ENCODE measurements around the gene NSA2. TPM values are rescaled to one million over a fixed set of nuclear protein-coding genes. Genes with fewer than 3 reads are reported as not detected.

Gene NSA2
- total and polyA plus RNA-seq, 2 of the 13 experiments (the other 11 are each of a cell fraction or from before 2014, with no cell fraction given) = 33.0 to 101 TPM

- in situ Hi-C loops (cut with HindIII; ENCODE audit: extremely low pct_ligation_motif_present, low pct_unique_long_range_greater_than_20kb) = no loop called here
- H4K20me1 ChIP-seq (ENCODE audit: insufficient read depth, low read length) = no peaks in the 10 kb centered on the region
- no peaks in the 10 kb centered on the region for H3K9me3 ChIP-seq (ENCODE audit: low read length)
- no peaks in the 10 kb centered on the region for H3K27me3 ChIP-seq (ENCODE audit: control insufficient read depth in 1 of 2, insufficient read depth in 2 of 2, low read length in 2 of 2)
- H3K9ac ChIP-seq (ENCODE audit: insufficient read depth, low read depth, low read length) = no peak overlapping the region
- DNase-seq (ENCODE audit: low spot score) = no peak
- CTCF ChIA-PET (ENCODE audit: low intra/inter-chr PET ratio, low total read pairs) = no interaction called here
- BruUV-seq (replicated peaks) = no TSS peak
- no peak overlapping the region for H3K27ac ChIP-seq (ENCODE audit: extremely low read length, insufficient read depth, low read length)
- POLR2A ChIA-PET = no interaction called here
- intact Hi-C loops (cut with micrococcal nuclease; ENCODE audit: unreplicated experiment) = no loop called here
- no peak overlapping the region for H3K4me2 ChIP-seq (ENCODE audit: low read depth, low read length)
- H3K4me1 ChIP-seq (ENCODE audit: insufficient read depth, low read length) = no peaks in the 10 kb centered on the region
- 98% methylated on average over 6 of the region's 6 CpGs for WGBS (ENCODE audit: low lambda C conversion rate)
- no peak overlapping the region for H2AFZ ChIP-seq (ENCODE audit: low read length)
- peaks cover 8 to 55% of the 10 kb centered on the region in 2 experiments for H3K36me3 ChIP-seq (replicated peaks in 1 of 2; ENCODE audit: control insufficient read depth in 1 of 2, insufficient read depth in 2 of 2, low read length in 2 of 2)
- no peak for FAIRE-seq
- no peaks in the 10 kb centered on the region for H3K79me2 ChIP-seq (ENCODE audit: insufficient read depth, low read length)
- no peak overlapping the region for H3K4me3 ChIP-seq (replicated peaks in 1 of 3; ENCODE audit: insufficient read depth in 1 of 3, low read depth in 2 of 3, low read length in 3 of 3)
- no peak for ATAC-seq
- TF ChIP-seq FOXO4 (CRISPR knock-in tag; conservative IDR thresholded peaks at IDR 0.05) (no peak), HMGXB3 (CRISPR knock-in tag; IDR thresholded peaks at IDR 0.05; ENCODE audit: borderline replicate concordance) (no peak), ATF1 (CRISPR knock-in tag; IDR thresholded peaks at IDR 0.05) (no peak), NONO (IDR thresholded peaks at IDR 0.05) (no peak), NONO (CRISPR knock-in tag; conservative IDR thresholded peaks at IDR 0.05) (no peak)
Observed at GRCh38 chr5:74736759-74737158, 30.3 kb upstream of the NSA2 start.
